ENCODE measurements around the gene CASP1.

CASP1 gene

GRCh38 chr11:105023003-105023402 lies 11.9 kb downstream of the CASP1 start, which contains the start of gene CASP5:
CASP5 (minus strand) TSS chr11:105023168; CDS start chr11:105023136, 32 bp downstream.
- Histone ChIP-seq H3K27ac (ENCODE audit: low read depth, low read length) (no peak within 1 kb of the TSS), H3F3A (ENCODE audit: control insufficient read depth, insufficient read depth) (no peaks in the 10 kb centered on the region), H4K20me1 (ENCODE audit: control insufficient read depth, insufficient read depth, low read depth, low read length) (no peaks in the 10 kb centered on the region), H3K9me2 (replicated peaks; ENCODE audit: control insufficient read depth, low read length) (no peaks in the 10 kb centered on the region), H3K36me3 (ENCODE audit: control insufficient read depth, low read length) (no peaks in the 10 kb centered on the region), H3K4me1 (ENCODE audit: control insufficient read depth, low read length) (0 out of 2 replicates have a peak, but pooled peaks cover 5% of the 10 kb centered on the region), H3K4me2 (ENCODE audit: low read length) (no peak within 1 kb of the TSS), H3K9me3 (ENCODE audit: control insufficient read depth, insufficient read depth, low read length) (no peaks in the 10 kb centered on the region), H3K27me3 (ENCODE audit: control insufficient read depth, low read length) (no peaks in the 10 kb centered on the region), H3K79me2 (ENCODE audit: control insufficient read depth, low read length) (no peaks in the 10 kb centered on the region), H3K4me3 (ENCODE audit: low read length) (no peak within 1 kb of the TSS)
- TF ChIP-seq EZH2phosphoT487 (IDR thresholded peaks at IDR 0.05; ENCODE audit: borderline replicate concordance, low read length) (no peak), CTCF (IDR thresholded peaks at IDR 0.05; ENCODE audit: low read depth, low read length, poor library complexity, severe bottlenecking) (no peak)

GRCh38 chr11:105022527-105022926 lies 12.4 kb downstream of the CASP1 start:
- Histone ChIP-seq H4K20me1 (ENCODE audit: control insufficient read depth, insufficient read depth, low read depth, low read length) (no peaks in the 10 kb centered on the region), H3K4me3 (ENCODE audit: low read length) (no peak overlapping the region), H3K9me3 (ENCODE audit: control insufficient read depth, insufficient read depth, low read length) (no peaks in the 10 kb centered on the region), H3K36me3 (ENCODE audit: control insufficient read depth, low read length) (no peaks in the 10 kb centered on the region), H3F3A (ENCODE audit: control insufficient read depth, insufficient read depth) (no peaks in the 10 kb centered on the region), H3K4me1 (ENCODE audit: control insufficient read depth, low read length) (0 out of 2 replicates have a peak, but pooled peaks cover 5% of the 10 kb centered on the region), H3K9me2 (replicated peaks; ENCODE audit: control insufficient read depth, low read length) (no peaks in the 10 kb centered on the region), H3K4me2 (ENCODE audit: low read length) (no peak overlapping the region), H3K27ac (ENCODE audit: low read depth, low read length) (no peak overlapping the region), H3K27me3 (ENCODE audit: control insufficient read depth, low read length) (no peaks in the 10 kb centered on the region), H3K79me2 (ENCODE audit: control insufficient read depth, low read length) (no peaks in the 10 kb centered on the region)
- TF ChIP-seq CTCF (IDR thresholded peaks at IDR 0.05; ENCODE audit: low read depth, low read length, poor library complexity, severe bottlenecking) (no peak), EZH2phosphoT487 (IDR thresholded peaks at IDR 0.05; ENCODE audit: borderline replicate concordance, low read length) (no peak)

DNA sequence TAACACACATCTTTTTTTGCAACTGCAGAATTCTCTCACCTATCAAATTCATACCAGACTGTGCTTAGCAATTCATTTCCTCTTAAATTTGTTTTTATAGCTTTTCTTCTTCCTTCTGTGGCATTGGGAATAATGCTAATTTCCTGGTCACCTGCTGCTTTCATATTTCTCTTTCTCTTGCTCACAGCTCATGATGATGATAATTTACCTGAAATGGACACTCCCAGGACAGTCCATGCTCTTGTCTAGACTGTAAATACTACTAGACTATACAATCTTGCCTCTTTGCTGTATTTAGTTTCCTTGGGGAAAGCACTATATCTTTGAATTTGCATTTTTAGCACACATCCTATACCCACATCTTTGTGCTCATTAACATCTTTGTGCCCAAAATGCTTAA lies 27.5 kb downstream of the CASP1 start:
- H3K4me2 ChIP-seq (ENCODE audit: low read length): no peak overlapping the region
- no peak for TF ChIP-seq EZH2phosphoT487 (IDR thresholded peaks at IDR 0.05; ENCODE audit: borderline replicate concordance, low read length)
- TF ChIP-seq CTCF (IDR thresholded peaks at IDR 0.05; ENCODE audit: low read depth, low read length, poor library complexity, severe bottlenecking): no peak
- H3K9me3 ChIP-seq (ENCODE audit: control insufficient read depth, insufficient read depth, low read length): no peaks in the 10 kb centered on the region
- H3K36me3 ChIP-seq (ENCODE audit: control insufficient read depth, low read length): no peaks in the 10 kb centered on the region
- no peak overlapping the region for H3K27ac ChIP-seq (ENCODE audit: low read depth, low read length)
- H4K20me1 ChIP-seq (ENCODE audit: control insufficient read depth, insufficient read depth, low read depth, low read length): no peaks in the 10 kb centered on the region
- no peaks in the 10 kb centered on the region for H3K9me2 ChIP-seq (replicated peaks; ENCODE audit: control insufficient read depth, low read length)
- no peaks in the 10 kb centered on the region for H3K27me3 ChIP-seq (ENCODE audit: control insufficient read depth, low read length)
- no peaks in the 10 kb centered on the region for H3K79me2 ChIP-seq (ENCODE audit: control insufficient read depth, low read length)
- H3K4me1 ChIP-seq (ENCODE audit: control insufficient read depth, low read length): no peaks in the 10 kb centered on the region
- H3F3A ChIP-seq (ENCODE audit: control insufficient read depth, insufficient read depth): no peaks in the 10 kb centered on the region
- H3K4me3 ChIP-seq (ENCODE audit: low read length): no peak overlapping the region

Data from DOHH2 (cell line).